HUDEP-2 (cell line): ENCODE data around the gene CCDC70.
A peak's percentile ranks its signal among the peaks of the same experiment; 100 is the strongest.

ENCODE experiments used
- DNase-seq, 76 experiments: peaks; one replicate each; lab custom pipeline; 2025; ENCODE audit not compliant: unreplicated experiment in 76 of 76; lab: John Stamatoyannopoulos, UW

The CCDC70 gene

GRCh38 chr13:51828730-51829567, 32.8 kb upstream of the CCDC70 start:
- no peak for DNase-seq

DNA sequence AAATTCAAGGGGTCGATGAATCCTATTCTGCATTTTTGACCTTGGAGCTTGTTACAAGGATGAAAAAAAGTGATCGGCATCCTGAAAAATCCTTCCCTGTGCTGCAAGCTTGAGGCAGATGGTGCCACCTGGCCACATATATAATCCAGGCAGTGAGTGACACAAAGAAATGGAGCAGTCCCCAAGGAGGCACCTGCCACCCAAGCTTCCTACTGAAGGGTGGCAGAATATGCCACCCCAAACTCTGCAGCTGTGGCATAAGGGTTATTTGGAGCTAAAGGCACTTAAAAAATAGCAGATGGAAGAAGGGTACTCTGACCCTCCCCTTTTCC, 32.2 kb upstream of the CCDC70 start:
- no peak for DNase-seq

DNA sequence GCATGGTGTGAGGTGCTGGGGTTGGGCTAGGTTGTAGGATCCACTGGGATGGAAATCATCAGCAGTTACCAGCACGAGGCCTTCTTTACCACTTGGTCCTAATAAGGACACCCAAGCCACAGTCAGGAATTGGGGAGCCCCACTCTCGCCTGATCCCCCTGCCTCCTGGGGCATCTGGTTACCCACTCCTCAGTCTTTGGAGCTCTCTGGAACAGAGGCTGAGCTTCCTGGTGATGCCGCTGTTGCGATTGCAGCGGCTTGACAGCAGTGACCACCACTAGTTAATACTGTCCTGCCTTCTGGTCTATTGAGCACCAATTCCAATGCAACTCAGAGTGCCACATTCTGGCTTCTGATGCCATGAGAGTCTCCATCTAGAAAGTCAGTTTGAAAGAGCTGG, 30.2 kb upstream of the CCDC70 start:
- no peak for DNase-seq

- peak in 17 of 76 experiments; percentile 2 to 46 (median 18) for DNase-seq
Observed at GRCh38 chr13:51832471-51833152, 29.2 kb upstream of the CCDC70 start.

GRCh38 chr13:51833980-51834379, 27.8 kb upstream of the CCDC70 start:
- DNase-seq = no peak

GRCh38 chr13:51834581-51835171, 27.1 kb upstream of the CCDC70 start:
- DNase-seq = no peak

- no peak for DNase-seq
Observed at GRCh38 chr13:51837016-51837415, 24.8 kb upstream of the CCDC70 start.

DNA sequence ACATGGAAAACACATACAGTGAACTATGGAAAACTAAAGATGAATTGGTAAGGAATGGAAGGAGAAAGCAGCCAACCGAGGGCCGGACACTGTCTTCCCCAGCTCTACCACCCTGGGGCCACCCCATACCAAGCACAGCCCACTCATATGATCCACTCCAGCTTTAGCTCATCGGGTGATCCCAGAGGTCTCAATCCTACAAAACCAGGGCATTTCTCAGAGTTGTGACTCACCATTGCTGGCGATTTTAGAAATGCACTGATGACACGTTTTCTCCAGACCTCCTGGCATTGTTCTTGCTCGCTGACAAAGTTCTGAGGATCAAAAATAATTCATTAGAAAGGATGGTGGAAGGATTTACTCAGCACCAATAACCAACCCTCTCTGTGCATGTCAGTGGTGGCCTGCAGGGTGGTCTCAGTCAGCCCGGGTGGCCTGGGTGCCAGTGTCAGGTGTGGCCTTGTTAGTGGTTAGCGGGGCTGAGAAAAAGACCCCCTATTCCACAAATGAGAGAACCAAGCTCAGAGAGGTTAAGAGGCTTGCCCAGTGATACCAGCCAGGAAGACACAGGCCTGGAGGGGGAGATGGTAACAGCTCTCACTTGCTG, 23.4 kb upstream of the CCDC70 start:
- no peak for DNase-seq

GRCh38 chr13:51839711-51840540, 21.8 kb upstream of the CCDC70 start:
- no peak for DNase-seq

GRCh38 chr13:51840917-51841316, 20.9 kb upstream of the CCDC70 start:
- no peak for DNase-seq

DNA sequence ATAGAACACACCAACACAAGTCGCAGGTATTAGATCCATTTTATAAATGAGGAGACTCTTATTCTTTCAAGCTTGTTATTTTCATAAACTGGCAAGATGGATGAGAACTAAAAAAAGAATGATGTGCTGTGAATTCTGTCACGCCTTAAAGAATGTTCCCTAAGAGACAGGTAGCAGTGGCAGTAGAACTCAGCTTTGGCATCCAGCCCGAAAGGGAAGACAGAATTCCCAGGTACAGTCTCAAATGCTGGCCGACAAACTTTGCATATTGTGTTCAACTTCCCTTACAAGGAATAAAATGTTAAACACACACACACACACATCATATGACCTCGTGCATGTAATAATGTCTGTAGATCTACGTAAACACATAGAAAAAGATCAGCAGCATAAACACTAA, 20.0 kb upstream of the CCDC70 start:
- no peak for DNase-seq

DNA sequence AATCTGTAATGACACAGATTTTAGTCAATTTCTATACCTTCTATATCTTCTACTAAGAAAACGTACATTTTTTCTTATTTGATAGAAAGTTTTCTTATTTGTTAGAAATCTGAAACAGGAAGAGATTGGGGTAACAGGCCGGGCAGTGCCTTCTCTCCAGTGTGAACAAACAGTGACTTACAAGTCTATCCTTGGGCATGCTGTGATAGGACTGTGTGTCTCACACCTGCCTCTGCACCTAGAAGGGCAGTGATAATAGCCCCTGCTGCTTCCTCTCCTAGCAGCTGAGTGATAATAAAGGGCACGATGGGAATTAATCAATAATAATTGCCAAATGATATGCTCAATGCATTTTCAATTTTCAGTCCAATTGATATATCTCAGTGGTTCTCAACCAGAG, 18.2 kb upstream of the CCDC70 start:
- no peak for DNase-seq

- DNase-seq = peak in 30 of 76 experiments; percentile 1 to 38 (median 14)
Observed at GRCh38 chr13:51844862-51845573, 16.8 kb upstream of the CCDC70 start, which contains the start of gene TMEM272. Gene TMEM272, minus strand, starts transcription at chr13:51845177. Its CDS starts 6,647 bp downstream, at chr13:51838530.

DNA sequence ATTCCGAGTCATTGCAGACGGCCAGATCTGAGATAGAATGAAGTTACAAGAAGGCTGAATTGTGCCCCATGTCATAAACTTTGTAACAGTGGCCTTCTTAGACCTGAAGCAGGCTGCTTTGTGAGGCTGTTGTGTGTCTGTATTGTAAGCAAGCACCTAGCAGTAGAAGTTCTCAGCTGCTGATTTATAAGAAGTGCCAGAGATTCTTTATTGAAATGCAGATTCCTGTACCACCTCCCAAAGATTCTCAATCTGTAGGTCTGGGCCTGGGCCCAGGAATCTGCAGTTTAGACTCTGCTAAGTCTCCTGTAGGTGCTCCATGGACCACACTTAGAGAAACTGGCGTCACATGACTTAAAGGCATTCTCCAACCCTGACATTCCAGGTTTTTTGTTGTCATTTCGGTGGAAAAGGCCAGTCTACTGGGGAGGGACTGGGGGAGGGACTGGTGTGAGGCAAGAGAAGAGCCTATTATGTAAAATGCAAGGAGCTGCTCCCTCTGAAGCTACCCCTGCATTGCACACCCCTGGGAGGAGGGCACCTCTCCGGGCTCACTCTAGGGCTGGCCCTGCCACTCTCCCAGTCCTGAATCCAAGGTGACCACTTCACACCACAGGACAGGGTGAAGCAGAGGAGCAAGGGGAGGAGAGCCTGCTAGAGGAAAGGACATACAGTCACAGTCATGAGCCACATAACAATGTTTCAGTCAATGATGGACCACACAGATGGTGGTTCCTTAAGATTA, 16.0 kb upstream of the CCDC70 start:
- no peak for DNase-seq

- no peak for DNase-seq
Observed at GRCh38 chr13:51846756-51847155, 15.0 kb upstream of the CCDC70 start.

DNA sequence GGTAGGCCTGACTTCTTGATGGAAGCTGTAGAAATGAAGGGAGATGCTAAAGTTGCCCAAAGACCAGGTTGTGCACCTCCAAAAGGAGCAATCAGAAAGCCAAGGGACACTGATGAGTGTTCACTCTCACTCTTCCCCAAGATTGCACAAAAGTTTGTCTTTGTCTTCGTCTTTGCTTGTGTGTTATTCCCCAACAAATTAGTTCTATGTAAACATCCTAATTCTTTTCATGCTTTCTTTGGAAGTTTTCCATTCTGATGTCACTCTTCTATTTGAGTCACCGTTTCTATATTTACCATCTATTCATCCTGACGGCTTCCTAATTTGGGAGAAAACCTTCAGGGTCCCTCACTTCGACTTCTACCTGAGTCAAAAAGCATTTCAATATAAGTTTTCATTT, 13.1 kb upstream of the CCDC70 start:
- DNase-seq = no peak

DNA sequence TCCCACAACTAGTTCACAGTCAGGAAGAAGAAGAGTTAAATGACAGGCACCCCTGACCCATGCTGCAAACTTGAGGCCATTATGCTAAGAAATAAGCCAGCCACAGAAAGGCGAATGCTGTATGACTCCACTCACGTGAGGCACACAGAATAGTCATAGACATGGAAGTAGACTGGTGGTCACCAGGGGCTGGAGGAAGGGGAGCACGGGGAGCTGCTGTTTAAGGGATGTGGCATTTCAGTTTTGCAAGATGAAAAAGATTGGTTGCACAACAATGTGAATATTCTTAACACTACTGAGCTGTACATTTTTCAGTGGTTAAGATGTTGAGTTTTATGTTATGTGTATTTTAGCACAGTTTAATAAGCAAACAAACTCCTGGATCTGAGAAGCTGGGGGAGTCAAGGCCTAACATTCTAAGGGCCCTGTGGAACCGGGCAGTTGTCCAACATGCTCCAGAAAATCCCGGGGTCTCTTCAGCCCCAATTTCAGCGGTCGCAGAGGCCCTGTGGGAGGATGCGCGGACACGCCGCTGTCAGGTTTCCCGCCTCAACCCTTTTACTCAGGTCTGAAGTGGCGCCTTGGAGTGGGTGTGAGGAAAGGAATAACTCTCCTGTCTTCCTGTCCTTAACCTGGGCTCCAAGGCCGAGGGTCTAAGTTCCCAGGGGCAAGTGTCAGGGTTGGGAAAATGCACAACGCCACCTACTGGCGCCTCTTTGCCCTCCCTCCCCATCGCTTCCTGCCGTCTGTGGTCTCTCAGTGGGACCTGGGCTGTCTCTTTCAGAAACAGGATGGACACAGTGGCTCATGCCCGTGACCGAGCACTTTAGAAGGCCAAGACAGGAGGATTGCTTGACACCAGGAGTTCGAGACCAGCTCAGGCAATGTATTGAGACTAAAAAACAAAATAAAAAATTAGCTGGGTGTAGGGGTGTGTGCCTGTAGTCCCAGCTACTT, 12.3 kb upstream of the CCDC70 start:
- DNase-seq = peak in 17 of 76 experiments; percentile 3 to 20 (median 10)
